Esophagus squamous epithelium (tissue), 5 donors: Measurements from ENCODE around the gene PRKCA. TPM values are rescaled to one million over a fixed set of nuclear protein-coding genes. Genes with fewer than 3 reads are reported as not detected.

Source experiments
- DNase-seq: peaks from one replicate; lab custom pipeline; 2025; lab: John Stamatoyannopoulos, UW
- H3K27ac ChIP-seq, 4 donors: fragments of 200-600 bp; sonication (generic); one replicate each; pipeline ENCODE4 v1.5.1; 2016 to 2019; ENCODE audit warnings: mild to moderate bottlenecking in 1 of 4
- H3K27me3 ChIP-seq, 4 donors: fragments of 200-600 bp; sonication (generic); 1 replicate in 3 of 4; 2 replicates in 1 of 4; pipeline versions ENCODE4 v1.5.1 to v1.6.0; 2017 to 2021; ENCODE audit warnings: antibody characterized with exemption in 1 of 4
- H3K36me3 ChIP-seq, 3 donors: fragments of 200-600 bp; sonication (generic); one replicate each; pipeline ENCODE4 v1.5.1; 2016 to 2019
- H3K4me1 ChIP-seq, 3 donors: fragments of 200-600 bp; sonication (generic); one replicate each; pipeline ENCODE4 v1.5.1; 2017 to 2019
- H3K4me3 ChIP-seq, 4 donors: fragments of 200-600 bp; sonication (generic); 1 replicate in 3 of 4; 2 replicates in 1 of 4; pipeline ENCODE4 v1.5.1; 2016 to 2019; ENCODE audit warnings: mild to moderate bottlenecking in 2 of 4, moderate library complexity in 1 of 4
- H3K9me3 ChIP-seq, 3 donors: fragments of 200-600 bp; sonication (generic); one replicate each; pipeline ENCODE4 v1.5.1; 2016 to 2019
- POLR2A ChIP-seq, 4 donors: fragments of 450-650 bp; IDR thresholded peaks; one replicate each; pipeline ENCODE4 v1.6.1; 2017; ENCODE audit warnings: antibody characterized with exemption in 4 of 4, mild to moderate bottlenecking in 4 of 4, moderate library complexity in 3 of 4
- WGBS, 2 donors: methylation state at CpG; one replicate each; pipeline ENCODE4 v1.1.5; 2018; 5-methylcytosine and 5-hydroxymethylcytosine counted together
- intact Hi-C: fragments of 100-400 bp; cut with DNase I; formaldehyde crosslinking; loops from one replicate; pipeline ENCODE4 v1.15.0; 2022
- total RNA-seq, 4 donors: library from RNA; depleted of rRNA; stranded (reverse); fragments of >200 nt; gene quantifications; one replicate each; pipeline ENCODE4 v1.1.0, GENCODE V29; 2016
- TF ChIP-seq, protein P1 (sequence below), 6 experiments: fragments of 450-650 bp in 4 of 6; fragments of 200-600 bp in 2 of 6; sonication (generic) in 2 of 6; IDR thresholded peaks; one replicate each; pipeline ENCODE4 v1.5.1; 2016 to 2019; ENCODE audit warnings: antibody characterized with exemption in 6 of 6, mild to moderate bottlenecking in 4 of 6, moderate library complexity in 4 of 6
- donor health status: DM: yes; HTN: yes; CAD: no.

PRKCA gene
- total RNA-seq, 4 donors from 2014 or later = 2.4 to 9.2 (median 4.2) TPM

- Histone ChIP-seq H3K4me1 (no peaks in the 10 kb centered on the region), H3K27me3 (no peaks in the 10 kb centered on the region), H3K4me3 (no peak overlapping the region), H3K27ac (peak overlapping the region in 1 of 4 donors; percentile 1), H3K36me3 (no peaks in the 10 kb centered on the region), H3K9me3 (no peaks in the 10 kb centered on the region)
- no peak for TF ChIP-seq POLR2A (IDR thresholded peaks at IDR 0.05)
- TF ChIP-seq, protein P1, sequence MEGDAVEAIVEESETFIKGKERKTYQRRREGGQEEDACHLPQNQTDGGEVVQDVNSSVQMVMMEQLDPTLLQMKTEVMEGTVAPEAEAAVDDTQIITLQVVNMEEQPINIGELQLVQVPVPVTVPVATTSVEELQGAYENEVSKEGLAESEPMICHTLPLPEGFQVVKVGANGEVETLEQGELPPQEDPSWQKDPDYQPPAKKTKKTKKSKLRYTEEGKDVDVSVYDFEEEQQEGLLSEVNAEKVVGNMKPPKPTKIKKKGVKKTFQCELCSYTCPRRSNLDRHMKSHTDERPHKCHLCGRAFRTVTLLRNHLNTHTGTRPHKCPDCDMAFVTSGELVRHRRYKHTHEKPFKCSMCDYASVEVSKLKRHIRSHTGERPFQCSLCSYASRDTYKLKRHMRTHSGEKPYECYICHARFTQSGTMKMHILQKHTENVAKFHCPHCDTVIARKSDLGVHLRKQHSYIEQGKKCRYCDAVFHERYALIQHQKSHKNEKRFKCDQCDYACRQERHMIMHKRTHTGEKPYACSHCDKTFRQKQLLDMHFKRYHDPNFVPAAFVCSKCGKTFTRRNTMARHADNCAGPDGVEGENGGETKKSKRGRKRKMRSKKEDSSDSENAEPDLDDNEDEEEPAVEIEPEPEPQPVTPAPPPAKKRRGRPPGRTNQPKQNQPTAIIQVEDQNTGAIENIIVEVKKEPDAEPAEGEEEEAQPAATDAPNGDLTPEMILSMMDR (IDR thresholded peaks at IDR 0.05) = no peak
- DNase-seq = no peak
- WGBS, 2 donors = 77 to 88% methylated on average over 9 to 10 of the region's 10 CpGs
- intact Hi-C loops = no loop called here
Observed at GRCh38 chr17:66799849-66800537, 497.6 kb downstream of the PRKCA start.

- DNase-seq = no peak
- TF ChIP-seq, protein P1 (IDR thresholded peaks at IDR 0.05) = no peak
- no peak for TF ChIP-seq POLR2A (IDR thresholded peaks at IDR 0.05)
- H3K9me3 ChIP-seq = no peaks in the 10 kb centered on the region
- no peaks in the 10 kb centered on the region for H3K4me1 ChIP-seq
- 78 to 88% methylated on average over 13 to 18 of the region's 19 CpGs for WGBS, 2 donors
- H3K36me3 ChIP-seq = no peaks in the 10 kb centered on the region
- H3K4me3 ChIP-seq = no peak overlapping the region
- no peak overlapping the region for H3K27ac ChIP-seq
- no peaks in the 10 kb centered on the region for H3K27me3 ChIP-seq
- intact Hi-C loops = no loop called here
Observed at GRCh38 chr17:66803474-66803951, 501.1 kb downstream of the PRKCA start.

- H3K4me3 ChIP-seq = no peak overlapping the region
- no peak for DNase-seq
- intact Hi-C loops = no loop called here
- 38 to 58% methylated on average over 6 to 10 of the region's 10 CpGs for WGBS, 2 donors
- no peaks in the 10 kb centered on the region for H3K36me3 ChIP-seq
- TF ChIP-seq, protein P1 (IDR thresholded peaks at IDR 0.05) = no peak
- TF ChIP-seq POLR2A (IDR thresholded peaks at IDR 0.05) = no peak
- no peak overlapping the region for H3K27ac ChIP-seq
- H3K4me1 ChIP-seq = no peaks in the 10 kb centered on the region
- H3K9me3 ChIP-seq = no peaks in the 10 kb centered on the region
- no peaks in the 10 kb centered on the region for H3K27me3 ChIP-seq
Observed at GRCh38 chr17:66805567-66805966, 503.2 kb downstream of the PRKCA start.

DNA sequence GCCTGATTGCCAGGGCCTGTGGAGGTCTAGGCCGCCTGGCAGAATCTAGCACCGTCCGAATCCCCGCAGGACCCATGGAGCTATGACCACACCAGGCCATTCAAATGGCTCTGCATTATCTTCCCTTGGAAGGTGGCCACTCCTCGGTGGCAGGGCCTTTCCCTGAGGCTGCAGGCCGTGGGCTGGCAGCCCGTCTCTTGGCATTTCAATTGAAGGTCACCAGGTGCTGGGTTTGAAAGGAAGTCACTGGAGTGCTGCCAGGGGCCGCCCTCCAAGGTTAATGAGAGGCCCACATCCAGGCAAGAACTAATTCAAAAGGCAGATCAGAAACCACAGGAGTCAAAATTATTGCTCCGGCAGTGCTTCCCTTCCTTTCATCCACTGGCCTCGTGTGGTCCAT, 504.8 kb downstream of the PRKCA start:
- Histone ChIP-seq H3K4me3 (no peak overlapping the region), H3K4me1 (no peaks in the 10 kb centered on the region), H3K9me3 (no peaks in the 10 kb centered on the region), H3K27me3 (peaks cover 0 to 6% (median 0%) of the 10 kb centered on the region in 4 donors), H3K27ac (no peak overlapping the region), H3K36me3 (no peaks in the 10 kb centered on the region)
- DNase-seq = no peak
- intact Hi-C loops = no loop called here
- WGBS, 2 donors = 48 to 73% methylated on average over 2 to 4 of the region's 10 CpGs
- TF ChIP-seq, protein P1 (IDR thresholded peaks at IDR 0.05) = no peak
- TF ChIP-seq POLR2A (IDR thresholded peaks at IDR 0.05) = no peak

GRCh38 chr17:66809408-66809807, 507.0 kb downstream of the PRKCA start:
- Histone ChIP-seq H3K27me3 (peaks cover 0 to 6% (median 0%) of the 10 kb centered on the region in 4 donors), H3K4me1 (no peaks in the 10 kb centered on the region), H3K9me3 (no peaks in the 10 kb centered on the region), H3K27ac (no peak overlapping the region), H3K4me3 (no peak overlapping the region), H3K36me3 (no peaks in the 10 kb centered on the region)
- intact Hi-C loops = no loop called here
- no peak for TF ChIP-seq POLR2A (IDR thresholded peaks at IDR 0.05)
- TF ChIP-seq, protein P1 (IDR thresholded peaks at IDR 0.05) = no peak
- WGBS, 2 donors = 74 to 75% methylated on average over 5 of the region's 5 CpGs
- DNase-seq = no peak
